IMR-90 (cell line): ENCODE data around the gene IGF1.

Experiments
- FOS ChIP-seq: fragments of 150-350 bp; IDR thresholded peaks from 2 replicates; pipeline ENCODE4 v1.6.1; 2016; ENCODE audit warnings: low read depth, low read length
- POLR2A ChIP-seq: IDR thresholded peaks from 2 replicates; pipeline ENCODE4 v1.6.1; 2012; ENCODE audit warnings: mild to moderate bottlenecking, low read depth, low read length
- TF ChIP-seq, protein P1 (sequence below): conservative IDR thresholded peaks from 2 replicates; pipeline ENCODE4 v1.5.1; 2012; ENCODE audit warnings: mild to moderate bottlenecking, low read depth, low read length, improper control_type of control experiment

DNA sequence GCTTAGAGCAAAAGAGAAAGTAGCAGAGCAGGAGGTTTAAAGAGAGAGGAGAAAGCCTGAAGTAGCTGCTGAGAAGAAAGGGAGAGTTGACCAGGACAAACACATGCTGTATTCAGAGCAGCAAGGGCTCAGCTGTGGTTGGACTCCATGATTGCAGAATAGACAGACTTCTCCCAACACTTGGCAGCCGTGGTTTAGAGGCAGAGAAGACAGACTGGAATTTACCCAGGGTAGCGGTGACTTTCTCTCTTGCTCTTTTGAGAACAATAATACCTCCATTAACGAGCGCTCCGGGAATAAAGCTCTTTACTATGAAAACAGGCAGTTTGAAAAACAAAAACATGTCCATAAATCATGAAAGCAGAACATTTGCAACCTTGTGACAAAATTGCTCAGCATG is 21.4 kb upstream of the IGF1 start:
- TF ChIP-seq POLR2A (no peak), FOS (no peak)
- TF ChIP-seq, protein P1, sequence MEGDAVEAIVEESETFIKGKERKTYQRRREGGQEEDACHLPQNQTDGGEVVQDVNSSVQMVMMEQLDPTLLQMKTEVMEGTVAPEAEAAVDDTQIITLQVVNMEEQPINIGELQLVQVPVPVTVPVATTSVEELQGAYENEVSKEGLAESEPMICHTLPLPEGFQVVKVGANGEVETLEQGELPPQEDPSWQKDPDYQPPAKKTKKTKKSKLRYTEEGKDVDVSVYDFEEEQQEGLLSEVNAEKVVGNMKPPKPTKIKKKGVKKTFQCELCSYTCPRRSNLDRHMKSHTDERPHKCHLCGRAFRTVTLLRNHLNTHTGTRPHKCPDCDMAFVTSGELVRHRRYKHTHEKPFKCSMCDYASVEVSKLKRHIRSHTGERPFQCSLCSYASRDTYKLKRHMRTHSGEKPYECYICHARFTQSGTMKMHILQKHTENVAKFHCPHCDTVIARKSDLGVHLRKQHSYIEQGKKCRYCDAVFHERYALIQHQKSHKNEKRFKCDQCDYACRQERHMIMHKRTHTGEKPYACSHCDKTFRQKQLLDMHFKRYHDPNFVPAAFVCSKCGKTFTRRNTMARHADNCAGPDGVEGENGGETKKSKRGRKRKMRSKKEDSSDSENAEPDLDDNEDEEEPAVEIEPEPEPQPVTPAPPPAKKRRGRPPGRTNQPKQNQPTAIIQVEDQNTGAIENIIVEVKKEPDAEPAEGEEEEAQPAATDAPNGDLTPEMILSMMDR: no peak
